GM21367 (cell line): ENCODE results near the gene GRIA3.

ENCODE experiments used
- ATAC-seq: cut with Tn5 transposase; IDR thresholded peaks from one replicate; pipeline ENCODE4 v1.9.1; 2021; ENCODE audit not compliant: unreplicated experiment

GRIA3 gene

DNA sequence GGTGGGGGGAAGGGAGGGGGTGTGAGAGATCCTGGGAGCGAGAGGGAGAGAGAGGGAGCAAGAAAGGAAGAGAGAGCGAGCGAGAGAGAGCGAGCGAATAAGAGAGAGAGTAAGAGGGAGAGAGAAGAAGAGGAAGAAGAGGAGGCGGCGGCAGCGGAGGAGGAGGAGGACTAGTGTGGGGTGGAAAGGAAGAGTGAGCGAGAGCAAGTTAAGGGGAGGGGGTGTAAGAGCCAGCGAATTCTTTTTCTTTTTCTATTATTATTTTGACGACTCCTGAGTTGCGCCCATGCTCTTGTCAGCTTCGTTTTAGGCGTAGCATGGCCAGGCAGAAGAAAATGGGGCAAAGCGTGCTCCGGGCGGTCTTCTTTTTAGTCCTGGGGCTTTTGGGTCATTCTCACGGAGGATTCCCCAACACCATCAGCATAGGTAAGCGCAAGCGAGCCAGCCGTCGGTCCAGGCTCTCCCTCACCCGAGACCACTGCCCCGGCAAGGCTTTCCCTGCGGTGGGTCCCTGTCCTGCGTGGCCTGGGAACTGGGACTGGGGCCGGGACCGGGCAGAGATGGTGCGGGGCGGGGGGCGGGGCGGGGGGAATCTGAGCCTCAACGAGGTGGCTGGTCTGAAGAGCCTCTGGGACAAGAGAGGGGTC lies at the start of gene GRIA3:
Gene GRIA3 (plus strand): TSS at position 60 of the 647 bp plus-strand sequence. CDS start 258 bp downstream, at position 318.
- ATAC-seq = no peak

DNA sequence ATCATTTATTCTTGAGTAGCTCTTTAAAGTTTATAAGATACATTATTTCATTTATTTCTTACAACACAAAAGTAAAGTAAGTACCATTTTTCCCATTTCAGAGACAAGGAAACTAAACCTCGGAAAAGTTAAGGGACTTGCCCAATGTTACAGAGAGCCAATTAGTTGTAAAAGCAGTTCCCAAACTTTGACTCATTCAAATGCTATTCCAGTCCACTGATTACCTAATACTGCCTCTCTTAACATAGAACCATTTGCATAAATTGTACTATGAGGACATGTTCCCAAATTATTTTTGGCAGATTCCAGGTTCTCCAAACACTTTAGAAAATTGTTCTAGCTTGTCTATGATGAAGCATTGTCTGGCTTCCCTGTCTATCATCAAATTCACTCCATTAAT lies 45.6 kb upstream of the GRIA3 start:
- no peak for ATAC-seq

DNA sequence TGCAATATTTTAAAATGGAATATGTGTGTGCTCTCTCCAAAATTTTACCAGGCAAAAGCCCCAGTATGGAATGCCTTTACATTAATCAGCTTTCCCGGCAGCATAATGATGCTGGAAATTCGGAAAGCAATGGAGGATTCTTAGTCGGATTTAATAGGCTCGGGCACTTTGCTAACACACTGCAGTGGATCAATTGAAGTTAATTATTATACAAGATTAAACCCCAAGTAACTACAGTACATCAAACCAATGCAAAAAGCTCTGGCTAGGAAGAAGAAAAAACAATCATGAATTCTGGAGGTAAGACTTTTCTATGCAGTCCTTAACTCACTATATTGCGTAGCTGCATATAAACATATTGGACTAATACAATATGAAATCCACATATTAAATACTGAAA lies 43.6 kb upstream of the GRIA3 start:
- no peak for ATAC-seq

DNA sequence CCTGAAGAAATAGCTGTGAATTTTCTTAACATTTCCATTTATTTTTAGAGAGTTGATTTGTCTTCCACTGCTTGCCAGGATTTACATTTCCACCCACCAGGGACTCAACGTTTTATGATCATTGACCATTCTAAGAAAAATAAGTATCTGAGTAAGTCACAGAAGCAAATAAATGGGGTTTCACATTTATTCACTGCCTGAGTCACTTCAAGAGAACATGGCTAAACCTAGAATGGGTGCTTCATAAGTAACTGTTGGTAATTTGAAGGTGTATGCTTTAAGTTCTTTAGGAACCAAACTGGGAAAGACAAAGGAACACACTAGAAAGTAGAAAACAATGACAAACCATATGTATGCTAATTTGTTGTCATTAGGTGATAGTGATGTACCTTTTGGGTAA lies 43.2 kb upstream of the GRIA3 start:
- no peak for ATAC-seq

DNA sequence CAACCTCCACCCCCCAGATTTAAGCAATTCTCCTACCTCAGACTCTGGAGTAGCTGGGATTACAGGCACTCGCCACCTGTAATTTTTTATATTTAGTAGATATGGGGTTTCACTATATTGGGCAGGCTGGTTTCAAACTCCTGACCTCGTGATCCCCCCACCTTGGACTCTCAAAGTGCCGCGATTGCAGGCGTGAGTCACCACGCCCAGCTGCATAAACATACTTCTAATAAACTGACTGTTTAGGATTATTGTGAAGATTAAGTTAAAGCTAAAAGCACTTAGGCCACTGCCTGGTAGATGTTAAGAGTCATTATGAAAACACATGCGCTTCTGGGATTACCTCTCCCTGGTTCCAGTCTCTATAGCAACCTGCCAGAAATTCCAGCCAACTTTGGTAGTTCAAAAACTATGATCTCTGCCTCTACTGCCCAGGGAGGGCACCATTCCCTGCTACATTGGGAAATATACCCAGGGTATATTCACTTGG lies 30.2 kb upstream of the GRIA3 start:
- no peak for ATAC-seq

DNA sequence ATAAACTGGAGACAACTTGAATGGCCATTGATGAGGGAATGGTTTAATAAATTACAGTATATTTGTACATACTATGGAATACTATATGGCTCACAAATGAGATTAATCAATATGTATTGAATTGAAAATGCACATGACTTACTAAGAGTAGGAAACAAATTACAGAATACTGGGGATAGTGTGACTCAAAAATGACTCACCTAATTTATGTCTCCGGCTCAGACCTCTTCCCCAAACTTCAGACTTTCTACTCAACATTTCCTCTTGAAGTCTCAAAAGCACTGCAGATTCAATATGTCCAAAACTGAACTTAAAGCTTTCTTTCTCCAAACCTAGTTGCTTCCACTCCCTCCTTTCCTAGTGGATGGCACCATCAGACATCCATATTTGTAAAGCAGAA lies 28.8 kb upstream of the GRIA3 start:
- ATAC-seq = no peak

DNA sequence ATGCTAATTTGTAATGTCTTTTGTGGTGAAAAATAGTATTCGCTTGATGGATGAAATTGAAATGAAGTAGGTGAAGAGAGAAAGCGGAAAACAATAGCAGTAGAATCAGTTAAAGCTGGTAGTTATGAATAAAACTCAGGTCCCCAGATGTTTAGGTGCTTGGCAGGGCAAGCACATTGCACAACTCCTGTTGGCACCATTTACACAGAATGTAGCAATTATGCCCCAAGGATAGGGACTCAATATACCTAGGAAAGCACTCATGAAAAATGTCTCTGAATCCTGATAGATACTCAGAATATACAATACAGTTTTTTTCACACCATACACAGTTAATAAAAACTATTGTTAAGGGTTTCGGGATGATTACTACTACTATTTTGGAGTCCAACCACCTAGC lies 26.5 kb upstream of the GRIA3 start:
- ATAC-seq = no peak

DNA sequence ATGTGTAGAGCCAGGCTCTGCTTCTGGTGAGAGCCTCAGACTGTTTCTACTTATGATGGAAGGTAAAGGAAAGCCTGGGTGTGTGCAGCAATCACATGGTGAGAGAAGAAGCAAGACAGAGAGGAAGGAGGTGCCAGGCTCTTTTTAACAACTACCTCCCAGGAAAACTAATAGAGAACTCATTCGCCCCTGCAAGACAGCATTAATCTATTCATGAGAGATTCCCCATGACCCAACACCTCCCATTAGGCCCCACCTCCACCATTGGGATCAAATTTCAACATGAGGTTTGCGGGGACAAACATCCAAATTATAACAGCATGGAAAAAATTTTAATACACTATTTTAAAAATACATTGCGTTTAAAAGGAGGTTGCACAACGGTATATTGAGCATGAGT lies 24.7 kb upstream of the GRIA3 start:
- no peak for ATAC-seq

DNA sequence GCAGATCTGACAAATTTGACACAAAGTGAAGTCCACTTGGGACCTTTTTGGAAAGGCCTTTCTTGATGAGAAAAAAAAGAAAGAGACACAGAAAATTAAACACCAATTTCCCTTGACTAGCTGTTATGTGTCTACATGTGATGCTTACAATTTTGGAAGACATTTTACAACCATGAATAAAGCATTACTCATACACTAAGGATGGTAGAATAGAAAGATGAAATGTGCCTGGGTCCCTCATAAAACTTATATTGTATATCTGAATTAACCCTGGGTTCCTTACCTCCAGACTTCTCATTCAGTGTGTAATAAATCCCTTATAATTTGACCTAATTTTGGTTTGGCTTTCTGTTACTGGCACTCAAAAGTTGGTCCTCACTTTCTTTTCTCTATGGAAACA lies 16.5 kb upstream of the GRIA3 start:
- no peak for ATAC-seq

DNA sequence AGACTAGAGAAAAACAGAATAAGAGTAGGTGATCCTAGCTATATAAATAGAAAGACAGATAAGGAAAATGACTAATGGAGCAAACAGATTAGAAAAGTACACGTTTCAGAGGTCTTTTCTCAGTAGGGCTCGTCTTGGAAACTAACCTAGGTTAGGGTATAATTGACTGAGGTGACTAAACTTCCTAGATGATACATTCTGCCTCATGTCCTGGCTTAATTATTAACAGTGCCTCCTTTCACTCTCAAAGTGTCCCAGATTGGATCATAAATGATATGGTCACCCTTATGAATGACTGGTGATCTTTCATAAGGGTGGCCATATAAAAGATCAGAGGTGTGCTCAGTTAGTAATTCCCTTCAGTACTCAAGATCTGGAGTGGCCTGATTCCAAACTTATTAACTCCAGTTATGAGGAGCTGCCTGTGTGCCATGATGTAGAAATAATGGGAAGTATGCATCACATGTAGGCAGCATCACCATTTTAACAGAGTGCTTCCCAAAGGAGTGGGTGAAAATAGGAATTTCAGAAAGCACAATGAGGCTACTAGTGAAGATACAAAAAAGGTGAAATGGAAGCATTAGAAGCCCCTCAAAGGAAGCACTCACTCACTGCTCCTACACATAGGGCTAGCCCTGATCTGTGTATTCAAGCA lies 14.7 kb upstream of the GRIA3 start:
- ATAC-seq = no peak

DNA sequence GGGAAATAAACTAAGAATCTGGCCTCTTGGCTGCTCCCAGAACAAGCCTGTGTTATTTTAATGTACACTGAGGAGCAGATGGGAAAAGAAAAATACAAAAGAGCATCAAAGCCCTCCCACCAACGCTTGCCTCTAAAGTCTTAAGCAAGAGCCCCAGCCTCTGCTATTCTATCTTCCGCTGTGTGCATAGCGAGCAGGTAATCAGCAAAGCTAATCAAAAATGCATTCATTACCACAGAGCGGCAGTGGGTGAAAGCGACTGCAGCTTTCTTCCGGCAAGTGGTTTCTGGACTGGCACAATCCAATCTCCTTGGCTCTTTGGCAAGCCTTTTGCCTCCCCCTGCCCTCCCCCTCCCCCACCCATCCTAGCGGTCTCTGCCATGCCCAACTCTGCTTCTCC lies 13.5 kb upstream of the GRIA3 start:
- ATAC-seq = no peak

DNA sequence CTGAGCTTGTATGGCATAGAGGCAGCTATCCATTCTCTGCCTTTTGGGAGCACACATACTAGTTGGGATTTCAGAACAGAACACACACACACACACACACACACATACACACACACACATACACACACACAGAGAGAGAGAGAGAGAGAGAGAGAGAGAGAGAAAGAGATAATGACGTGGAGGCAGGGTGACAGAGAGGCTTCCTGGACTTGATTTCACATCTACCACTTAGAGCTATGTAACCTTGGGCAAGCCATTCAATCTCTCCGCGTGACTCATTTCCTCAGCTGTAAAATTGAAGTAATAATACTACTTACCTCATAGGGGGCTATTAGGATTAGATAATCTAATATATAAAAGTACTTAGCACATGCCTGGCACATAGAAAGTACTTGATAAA lies 12.3 kb upstream of the GRIA3 start:
- ATAC-seq = no peak

DNA sequence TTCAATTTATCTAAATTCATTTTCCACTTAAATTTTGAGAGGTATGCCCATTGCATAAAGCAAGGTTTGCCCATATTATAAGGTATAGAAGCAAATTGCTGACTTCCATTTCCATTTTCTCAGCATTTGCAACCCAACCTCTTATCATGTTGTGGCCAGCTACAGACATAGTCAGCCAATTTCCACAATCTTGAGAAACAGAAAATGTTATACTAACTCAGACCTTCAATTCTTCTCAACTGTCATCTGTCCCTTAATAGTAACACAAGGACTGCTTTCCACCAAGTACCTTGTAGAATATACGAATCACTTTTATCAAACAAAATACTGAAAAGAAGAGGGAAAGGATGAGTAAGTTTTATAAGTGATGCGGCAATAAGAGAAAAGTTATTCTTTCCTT lies 11.2 kb upstream of the GRIA3 start:
- ATAC-seq = no peak

DNA sequence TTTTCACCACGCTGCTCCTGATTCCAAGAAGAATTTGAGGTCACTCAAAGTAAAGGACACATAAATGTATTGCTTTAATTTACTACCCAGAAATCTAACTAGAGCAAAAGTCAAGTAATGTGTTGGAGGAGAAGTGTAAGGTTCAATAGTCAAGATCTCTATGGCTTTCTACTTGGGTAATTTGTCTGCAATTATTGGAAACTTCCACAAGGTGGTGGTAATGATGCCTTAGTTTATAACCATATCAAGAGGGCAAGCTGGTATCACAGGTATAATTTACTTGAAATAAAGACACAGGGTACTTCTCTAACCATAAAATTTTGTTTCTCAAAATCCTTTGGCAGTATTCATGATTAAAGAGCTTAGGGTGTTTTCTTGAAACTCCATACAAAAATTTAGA lies 10.2 kb upstream of the GRIA3 start:
- ATAC-seq = no peak

DNA sequence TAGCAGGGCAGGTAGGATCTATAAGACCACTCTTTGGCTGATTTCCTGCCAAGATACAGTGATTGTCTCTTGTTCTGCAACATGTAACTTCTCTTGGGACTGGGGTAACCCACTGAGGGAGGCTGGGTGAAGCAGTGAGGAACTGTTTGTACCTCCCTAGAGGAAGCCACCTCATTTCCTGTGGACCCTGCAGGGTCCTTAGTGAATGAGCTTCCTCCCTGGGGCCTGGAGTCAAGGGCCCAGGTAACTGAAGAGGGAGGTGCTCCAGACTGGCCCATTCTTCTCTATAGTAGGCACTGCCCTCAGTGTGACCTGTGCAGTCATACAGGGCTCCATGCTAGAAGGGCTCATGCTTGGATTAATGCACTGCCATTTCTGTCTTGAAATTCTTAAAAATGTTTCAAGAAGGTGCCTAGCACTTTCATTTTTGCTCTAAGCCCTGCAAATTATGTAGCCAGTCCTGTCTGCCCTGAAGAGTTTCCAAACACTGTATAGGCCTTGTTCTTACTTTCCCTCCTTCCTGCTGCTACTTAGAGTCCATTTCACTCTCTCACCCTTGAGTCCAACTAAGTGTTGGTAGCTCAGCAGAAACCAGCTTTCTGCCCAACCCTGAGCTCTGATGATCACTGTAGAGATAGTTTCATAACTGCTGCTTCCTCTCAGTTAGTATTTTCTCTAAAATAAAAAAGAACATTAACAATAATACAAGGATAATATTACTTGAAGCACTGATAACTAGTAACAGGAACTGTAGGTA lies 8.5 kb upstream of the GRIA3 start:
- no peak for ATAC-seq

DNA sequence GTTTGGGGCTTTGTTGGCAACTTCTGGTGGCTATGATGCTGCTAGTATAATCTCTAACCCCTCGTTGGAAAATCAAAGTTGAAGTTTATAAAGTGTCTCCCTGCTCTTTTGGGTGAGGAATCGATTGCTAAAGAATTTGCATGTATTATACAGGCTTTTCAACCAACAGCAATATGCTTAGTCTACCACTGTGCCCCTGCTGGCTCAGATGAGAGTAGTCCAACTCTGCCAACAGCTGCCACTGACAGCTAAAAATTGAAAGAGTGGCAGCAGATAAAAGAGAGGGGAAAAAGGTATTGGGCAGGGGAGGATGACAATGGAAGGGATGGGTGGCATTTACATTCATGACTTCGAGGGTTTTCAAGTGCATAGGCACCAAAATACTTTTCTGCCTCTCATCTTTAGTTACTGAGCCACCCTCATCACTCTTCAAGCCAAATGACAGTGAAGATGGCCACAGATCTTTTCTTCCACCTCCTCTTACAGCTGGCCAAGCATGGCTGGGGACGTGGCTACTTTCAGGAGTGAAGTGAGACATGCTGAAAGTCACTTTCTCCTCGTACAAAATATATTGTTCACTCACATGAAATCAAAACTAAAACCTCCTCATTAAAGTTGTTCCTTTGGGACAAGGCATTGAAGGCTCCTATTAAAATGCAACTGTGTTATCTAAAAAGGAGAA lies 2.7 kb upstream of the GRIA3 start:
- ATAC-seq = no peak

DNA sequence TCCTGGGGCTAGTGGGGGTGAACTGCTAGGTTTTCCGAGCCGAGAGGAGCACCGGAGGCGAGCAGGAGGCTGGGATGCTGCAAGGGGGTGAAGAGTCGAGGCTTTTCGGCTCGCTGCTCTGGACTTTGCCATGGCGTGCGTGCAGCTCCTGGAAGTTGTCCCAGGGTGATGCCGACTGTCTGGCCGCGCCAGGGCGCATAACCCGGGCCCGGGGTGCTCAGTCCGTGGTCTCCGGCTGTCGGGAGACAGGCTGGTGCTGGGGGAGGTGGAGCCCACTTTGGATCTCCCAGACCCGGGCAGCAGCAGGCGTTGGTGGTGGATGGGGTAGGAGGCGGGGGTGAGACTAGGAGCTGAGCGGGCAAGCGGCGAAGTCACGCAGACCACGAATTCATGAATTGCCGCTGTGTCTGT lies 793 bp downstream of the GRIA3 start:
- ATAC-seq = no peak

DNA sequence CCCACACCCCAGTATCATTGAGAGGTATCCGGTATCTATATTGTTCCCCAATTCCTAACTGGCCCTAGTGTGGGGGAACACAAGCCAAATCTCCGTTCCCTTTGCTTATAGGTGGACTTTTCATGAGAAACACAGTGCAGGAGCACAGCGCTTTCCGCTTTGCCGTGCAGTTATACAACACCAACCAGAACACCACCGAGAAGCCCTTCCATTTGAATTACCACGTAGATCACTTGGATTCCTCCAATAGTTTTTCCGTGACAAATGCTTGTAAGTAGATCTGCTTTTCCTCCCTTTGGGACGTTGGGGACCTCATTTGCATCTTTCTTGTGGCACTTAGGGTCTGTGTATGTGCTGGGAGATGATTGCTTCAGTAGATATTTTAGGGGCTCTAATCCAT lies 1.6 kb downstream of the GRIA3 start:
- ATAC-seq = no peak

DNA sequence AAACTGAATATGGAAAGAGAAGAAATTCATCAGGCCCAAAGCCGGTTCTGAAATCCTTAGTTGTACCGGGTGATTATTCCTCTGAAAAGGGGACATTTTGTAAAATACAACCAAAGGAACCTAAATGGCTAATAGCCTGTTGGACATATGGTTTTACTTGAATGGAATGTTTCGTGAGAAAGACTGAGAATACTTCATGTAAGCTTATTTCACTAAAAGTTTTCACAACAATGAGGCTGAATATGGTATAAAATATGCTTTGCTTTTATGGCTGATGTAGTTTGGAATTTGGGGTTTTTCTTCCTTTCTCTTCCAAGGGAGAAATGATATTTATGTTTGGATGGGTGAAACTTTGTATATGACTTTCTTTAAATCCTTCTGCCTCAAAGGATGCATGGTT lies 2.7 kb downstream of the GRIA3 start:
- no peak for ATAC-seq

DNA sequence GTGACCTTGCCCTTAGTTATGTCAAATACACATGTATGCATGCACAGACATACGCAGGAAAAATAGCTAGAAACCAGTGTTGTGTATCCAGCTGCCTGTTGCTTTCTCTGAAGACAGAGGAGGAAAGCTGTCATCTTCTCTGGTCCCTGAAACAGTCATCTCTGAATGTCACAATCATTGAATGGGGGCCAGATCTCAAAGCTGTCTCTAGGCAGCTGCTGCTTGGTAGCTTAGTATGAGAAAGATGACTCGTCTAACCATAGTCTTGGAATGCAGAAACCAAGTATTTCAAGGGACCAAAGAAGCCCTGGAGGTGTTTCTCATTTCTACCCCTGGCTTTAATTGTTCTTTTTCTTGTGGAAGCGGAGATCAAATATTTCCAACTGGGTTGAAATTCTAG lies 4.0 kb downstream of the GRIA3 start:
- no peak for ATAC-seq

DNA sequence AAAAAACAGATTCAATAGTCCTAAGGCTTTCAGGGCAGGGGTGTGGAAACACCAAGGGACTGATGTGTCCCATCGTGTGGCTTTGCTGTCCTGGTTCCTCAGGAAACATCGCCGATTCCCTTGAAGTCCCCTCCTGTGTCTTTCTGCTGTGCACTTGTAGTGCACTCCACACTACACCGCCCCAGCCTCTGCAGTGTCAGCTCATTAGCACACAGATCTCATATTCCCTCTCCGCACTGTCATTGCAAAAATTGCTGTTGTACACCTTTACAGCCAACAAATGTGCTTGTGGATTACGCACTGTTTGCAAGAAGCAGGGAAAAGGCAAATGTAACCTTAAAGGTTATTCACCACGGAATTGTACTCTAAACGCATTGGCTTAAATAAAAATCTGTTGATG lies 5.3 kb downstream of the GRIA3 start:
- ATAC-seq = no peak

DNA sequence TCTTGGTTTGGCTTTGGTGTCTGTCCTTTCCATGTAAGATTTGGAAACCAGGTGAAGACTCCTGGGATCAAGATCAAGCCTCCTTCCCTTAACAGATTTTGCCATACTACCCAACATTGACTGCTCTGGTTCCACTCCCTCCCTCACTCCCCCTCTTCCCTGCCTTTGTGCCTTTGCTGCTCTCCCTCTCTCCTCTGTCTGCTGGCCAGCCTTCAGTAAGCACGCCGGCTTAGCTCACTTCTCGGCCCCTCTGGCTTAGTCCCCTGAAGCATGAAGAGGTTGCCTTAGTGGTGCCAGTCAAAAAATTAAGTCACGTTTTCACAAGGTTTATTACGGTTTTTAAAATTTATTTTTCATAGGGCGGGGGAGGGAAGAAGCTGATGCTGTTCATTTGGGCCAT lies 6.0 kb downstream of the GRIA3 start:
- ATAC-seq = no peak
